Spleen (tissue), 7 donors: Measurements from ENCODE around the gene HSCB.

Experiments
- CTCF ChIP-seq, 11 experiments: fragments of 200-600 bp in 7 of 11; fragments of 450-650 bp in 4 of 11; sonication (generic) in 4 of 11; IDR thresholded peaks in 8 of 11; conservative IDR thresholded peaks in 3 of 11; 1 replicate in 7 of 11; 2 replicates in 4 of 11; pipeline versions ENCODE4 v1.4.0 to v1.8.0; 2016 to 2021; ENCODE audit warnings: antibody characterized with exemption in 11 of 11, inconsistent platforms in 4 of 11, mild to moderate bottlenecking in 1 of 11
- POLR2A ChIP-seq, 3 donors: fragments of 450-650 bp; IDR thresholded peaks; one replicate each; pipeline ENCODE4 v1.5.1; 2017; ENCODE audit warnings: antibody characterized with exemption in 3 of 3, mild to moderate bottlenecking in 1 of 3
- donor health status: DM: no; HTN: no; CAD: no; lungs with moderate emphysema.
- donor health status: DM: no; HTN: no; CAD: no.
- donor health status: DM: no; HTN: no; CAD: no.

DNA sequence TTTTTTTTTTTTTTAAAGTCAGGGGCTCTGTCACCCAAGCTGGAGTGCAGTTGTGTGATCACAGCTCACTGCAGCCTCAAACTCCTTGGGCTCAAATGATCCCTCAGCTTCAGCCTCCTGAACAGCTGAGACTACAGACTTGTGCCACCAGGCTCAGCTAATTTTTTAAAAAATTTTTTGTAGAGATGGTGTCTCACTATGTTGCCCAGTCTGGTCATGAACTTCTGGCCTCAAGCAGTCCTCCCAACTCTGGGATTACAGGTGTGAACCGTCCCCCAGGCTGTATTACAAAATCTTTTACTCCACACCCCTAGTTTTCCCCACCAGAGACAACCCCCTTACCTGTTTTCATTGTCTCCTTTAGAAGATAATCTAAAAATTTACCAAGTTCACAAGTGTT, 32.5 kb downstream of the HSCB start:
- TF ChIP-seq CTCF (IDR thresholded peaks at IDR 0.05 in 8 of 11, conservative IDR thresholded peaks at IDR 0.05 in 3 of 11) = no peak
- no peak for TF ChIP-seq POLR2A (IDR thresholded peaks at IDR 0.05)
